NCI-H524 (cell line): Measurements from ENCODE around the gene KCNQ4.

ENCODE experiments used
- DNase-seq, 2 experiments: peaks; one replicate each; lab custom pipeline; 2025; lab: John Stamatoyannopoulos, UW

The KCNQ4 gene

DNA sequence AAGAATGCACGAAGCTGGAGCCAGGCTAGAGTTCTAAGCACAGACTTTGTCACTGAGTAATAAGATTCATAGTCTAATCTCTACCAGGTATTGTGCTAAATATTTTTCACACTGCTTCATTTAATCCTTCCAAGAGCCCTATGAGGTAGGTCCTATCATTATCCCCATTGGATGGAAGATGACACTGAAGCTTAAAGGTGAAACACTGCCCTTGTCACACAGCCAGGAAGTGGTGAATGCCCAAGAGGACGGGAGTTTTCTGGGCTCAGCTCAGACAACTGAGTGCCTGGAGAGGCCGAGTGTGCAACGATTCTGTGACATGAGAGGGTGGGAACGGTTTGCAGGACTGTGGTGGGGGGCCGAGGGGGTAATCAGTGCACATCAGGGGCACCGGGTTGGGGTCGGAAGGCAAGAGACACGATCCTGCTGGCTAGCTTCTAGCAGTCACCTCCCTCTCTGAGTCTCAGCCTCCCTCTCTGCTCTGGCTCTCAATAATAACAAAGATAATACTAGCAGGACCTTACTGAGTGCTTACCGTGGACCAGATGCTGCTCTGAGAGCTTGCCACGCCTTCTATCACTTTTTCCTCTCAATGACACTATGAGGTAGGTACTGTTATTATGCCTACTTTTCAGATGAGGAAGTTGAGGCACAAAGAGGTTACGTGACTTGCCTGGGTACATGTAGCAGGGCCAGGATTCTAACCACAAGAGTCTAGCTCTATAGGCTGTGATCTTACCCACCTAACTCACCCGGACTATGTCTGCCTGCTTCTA is 12.4 kb downstream of the KCNQ4 start:
- no peak for DNase-seq

DNA sequence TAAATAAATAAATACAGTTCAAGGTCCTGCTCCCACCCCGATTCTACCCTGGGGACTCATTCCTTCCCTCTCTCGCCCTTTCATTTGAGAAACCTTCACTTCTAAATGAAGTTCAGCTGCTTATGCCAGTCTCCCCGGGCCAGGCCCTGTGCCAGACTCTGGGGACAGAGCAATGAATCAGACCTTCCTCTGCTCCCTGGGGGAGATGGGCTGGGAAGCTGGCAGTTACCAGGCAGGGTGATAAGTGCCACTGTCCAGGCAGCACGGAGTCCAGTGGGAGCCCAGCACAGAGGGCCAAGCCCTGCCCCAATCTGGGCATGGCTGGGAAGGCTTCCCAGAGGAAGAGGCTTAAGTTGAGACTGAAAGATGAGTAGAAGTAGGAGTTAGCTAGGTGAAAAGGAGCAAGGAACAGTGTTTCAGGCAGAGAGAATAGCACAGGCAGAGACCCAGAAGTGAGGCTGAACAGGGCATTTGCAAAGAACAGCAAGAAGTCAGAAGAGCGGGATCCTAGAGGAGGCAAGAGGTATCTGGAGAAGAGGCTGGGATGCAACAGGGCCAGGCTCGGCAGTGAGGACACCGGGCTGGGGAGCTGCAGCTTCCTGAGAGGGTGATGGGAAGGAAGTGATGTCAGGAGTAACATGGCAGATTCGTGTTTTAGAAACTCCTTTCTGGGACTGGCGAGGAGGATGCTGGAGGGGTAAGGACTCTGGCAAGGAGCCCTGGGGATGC is 13.5 kb downstream of the KCNQ4 start:
- no peak for DNase-seq

DNA sequence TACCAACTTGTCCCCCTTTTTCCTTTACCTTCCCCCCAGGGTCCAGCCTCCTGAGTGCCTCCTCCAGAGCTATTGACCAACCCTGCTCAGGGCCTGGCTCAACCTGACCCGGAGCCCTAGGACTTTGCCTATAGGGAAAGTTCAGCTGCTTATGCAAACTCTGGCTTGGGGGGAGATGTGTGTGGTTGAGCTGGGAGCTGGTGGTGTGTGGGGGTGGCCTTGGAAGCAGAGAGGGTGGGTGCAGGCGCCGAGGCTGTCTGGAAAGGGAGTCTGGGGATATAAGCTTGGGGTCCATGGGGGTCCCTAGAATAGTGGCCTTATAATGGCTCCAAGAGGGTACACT is 14.1 kb downstream of the KCNQ4 start:
- DNase-seq, result no peak

DNA sequence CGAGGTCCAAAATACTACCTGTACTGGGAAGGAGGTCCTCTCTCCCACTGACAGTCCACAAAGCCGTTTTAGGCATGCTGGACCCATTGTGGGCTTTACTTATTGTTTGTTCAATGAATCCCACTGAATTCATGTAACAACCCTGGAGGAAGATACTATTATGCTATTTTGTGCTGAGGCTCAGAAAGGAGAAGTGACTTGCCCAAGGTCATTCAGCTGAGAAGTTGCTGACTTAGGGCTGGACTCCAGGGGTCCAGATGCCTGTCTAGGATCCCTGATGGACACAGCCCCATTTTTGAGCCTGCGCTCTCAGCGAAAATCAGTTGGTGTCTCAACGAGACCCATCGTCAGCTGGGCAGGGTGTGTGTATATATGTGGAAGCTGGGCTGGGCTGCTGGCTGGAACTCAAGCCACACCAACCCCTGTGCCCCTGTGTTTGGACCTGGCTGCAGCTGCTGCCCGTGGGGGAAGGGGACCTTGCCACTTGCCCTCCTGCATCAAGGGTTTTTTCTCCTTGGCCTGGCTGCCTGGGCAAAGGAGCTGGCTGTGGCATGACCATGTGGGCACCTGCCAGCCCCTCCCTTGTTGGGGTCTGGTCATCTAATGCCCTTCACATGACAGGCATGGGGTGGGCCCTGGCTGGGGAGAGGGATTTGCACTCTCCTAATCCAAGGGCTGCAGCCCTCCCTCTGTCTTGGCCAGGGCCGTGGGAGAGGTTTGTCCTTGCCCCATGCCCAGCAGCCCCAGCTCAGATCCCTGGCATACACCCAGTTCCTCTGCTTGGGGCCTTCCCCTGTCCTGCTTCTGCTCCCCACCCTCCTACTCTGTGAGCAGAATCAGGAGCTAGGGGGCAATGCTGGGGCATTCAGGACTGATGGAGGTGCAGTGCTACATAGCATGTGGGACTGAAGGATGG is 15.0 kb downstream of the KCNQ4 start:
- no peak for DNase-seq

DNA sequence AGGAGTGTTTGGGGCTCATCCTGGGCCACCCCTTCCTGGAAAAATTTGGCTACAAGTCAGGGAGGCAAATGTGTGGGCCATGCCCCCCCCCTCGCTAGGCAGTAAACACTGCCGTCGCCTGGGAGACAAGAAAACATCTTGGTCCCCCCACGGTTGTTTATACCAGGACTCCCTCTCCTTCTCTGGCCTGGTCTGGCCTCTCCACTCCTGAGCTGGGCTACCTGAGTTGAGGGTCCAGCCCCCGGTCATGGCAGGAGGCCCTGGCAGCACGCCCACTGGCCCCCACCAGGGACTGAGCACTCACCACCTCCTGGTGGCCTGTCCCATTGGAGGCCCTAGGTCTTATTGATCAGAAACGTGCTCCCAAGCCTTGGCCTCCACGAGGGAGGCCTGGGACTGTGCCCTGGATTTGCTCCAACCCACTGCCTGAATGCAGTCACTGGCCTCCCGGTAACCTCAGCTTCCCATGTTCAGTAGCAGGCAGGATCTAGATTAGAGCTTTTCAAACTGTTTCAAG is 15.8 kb downstream of the KCNQ4 start:
- no peak for DNase-seq

DNA sequence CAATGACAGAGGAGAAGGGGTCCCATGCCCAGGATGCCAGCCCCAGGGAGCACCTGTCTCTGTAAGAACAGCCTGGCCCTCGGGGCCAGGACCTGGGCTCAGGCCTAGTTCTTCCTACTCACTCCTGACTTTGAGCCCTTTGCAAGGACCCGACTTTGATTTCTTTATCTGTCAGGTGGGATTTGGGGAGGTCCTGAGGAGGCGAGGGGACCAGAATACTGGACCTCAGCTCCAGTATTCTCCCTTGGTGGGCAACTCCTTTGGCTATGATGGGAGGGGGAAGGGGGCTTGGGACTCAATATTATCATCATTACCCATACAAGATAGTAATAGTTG is 18.1 kb downstream of the KCNQ4 start:
- no peak for DNase-seq

DNA sequence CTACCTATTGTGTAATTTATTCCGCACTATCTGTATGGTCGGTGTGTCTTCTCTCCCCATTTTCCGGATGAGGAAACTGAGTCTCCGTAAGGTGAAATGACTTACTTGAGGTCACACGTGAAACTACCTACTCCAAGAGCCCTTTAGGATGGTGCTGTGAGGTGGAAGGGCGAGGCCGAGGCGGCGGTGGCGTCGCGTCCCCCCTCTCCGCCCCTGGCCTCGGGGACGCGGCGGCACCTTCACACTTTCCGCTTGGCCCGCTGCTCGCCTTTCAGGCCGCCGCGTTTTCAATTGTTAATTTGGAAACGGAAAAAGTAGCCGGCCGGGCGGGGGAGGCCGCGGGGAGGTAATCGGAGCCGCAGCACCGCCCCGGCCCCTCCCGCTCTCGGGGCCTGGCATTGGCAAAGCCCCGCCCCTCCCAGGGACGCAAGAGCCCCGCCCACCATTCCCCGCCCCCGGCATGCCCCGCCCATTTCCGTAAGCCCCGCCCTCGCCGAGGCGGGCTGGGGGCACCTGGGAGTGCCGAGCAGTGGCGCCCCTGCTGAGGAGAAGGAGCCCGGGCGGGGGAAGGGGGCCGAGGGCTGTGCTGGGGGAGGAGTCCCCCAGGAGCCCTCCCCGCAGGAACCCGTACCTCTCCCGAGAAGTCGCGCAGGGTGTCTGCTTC is 18.6 kb downstream of the KCNQ4 start:
- no peak for DNase-seq

DNA sequence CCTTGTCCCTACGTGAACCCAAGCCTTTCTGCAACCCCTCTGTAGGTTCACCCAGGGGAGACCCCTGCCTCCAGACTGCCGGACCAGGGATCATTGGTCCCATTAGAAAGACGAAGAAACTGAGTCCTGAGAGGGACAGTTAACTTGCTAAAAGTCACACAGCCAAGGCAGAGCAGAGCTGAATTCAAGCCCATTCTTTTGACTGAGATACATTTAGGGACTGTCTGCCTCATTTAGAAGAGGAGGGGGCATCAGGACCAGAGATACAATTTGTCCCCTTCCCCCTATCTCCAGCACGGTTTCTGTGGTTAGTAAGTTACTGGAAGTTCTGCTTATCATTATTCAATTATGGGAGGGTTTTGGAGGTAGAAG is 19.1 kb downstream of the KCNQ4 start:
- no peak for DNase-seq

DNA sequence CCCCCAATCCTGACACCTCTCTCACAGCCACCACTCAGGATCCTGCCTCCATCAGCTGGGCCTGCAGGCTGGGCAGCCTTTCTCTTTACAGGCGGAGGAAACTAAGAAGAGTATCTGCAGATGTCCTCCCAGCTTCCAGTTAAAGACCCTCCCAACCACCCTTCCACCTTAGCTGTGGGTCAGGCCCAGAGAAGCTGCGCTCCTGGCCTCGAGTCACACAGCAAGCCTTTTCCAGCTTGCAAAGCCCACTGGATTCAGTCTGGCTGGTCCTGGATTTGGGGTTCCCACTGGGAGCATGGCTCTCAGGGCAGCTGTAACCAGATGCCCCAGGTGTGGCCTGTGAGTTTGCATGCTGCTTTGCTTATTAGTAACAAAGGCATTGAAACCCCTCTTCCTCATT is 19.9 kb downstream of the KCNQ4 start:
- DNase-seq, result no peak

DNA sequence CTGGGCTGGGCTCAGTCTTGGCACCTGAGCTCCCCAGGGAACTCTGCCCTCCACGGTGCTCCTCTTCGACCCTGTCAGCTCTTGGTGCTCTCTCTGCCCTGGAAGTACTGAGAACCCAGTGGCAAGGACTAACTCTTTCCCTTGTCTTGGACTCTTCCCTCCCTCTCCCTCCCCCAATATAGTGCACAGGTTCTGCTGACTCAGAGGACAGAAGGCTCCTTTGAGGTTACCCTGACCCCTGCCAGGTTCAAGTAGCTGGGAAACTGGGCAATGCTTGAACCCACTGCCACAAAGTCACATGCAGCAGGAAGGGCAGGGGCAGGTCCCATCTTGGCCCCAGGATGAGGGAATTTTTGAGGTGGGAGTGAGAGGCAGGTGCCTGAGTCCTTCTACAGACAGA is 20.3 kb downstream of the KCNQ4 start:
- DNase-seq, result no peak

DNA sequence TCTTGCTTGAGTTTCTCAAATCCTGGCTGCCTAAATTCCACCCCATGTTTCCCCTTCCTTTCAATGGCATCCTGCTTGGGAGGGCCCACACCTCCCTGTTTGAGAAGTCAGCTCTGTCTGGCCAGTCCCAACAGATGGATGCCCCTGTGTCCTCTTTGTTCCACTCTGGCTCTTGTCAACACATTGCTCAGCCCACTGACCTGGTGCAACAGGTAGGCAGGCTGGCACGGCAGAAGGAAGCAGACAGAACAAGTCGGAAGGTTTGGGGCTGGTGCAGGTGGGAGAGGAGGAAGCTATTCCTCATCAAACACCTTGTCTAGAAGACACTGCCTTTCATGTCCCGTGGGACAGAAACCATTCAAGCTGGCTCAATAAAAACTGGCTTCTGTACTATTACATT is 22.7 kb downstream of the KCNQ4 start:
- no peak for DNase-seq

DNA sequence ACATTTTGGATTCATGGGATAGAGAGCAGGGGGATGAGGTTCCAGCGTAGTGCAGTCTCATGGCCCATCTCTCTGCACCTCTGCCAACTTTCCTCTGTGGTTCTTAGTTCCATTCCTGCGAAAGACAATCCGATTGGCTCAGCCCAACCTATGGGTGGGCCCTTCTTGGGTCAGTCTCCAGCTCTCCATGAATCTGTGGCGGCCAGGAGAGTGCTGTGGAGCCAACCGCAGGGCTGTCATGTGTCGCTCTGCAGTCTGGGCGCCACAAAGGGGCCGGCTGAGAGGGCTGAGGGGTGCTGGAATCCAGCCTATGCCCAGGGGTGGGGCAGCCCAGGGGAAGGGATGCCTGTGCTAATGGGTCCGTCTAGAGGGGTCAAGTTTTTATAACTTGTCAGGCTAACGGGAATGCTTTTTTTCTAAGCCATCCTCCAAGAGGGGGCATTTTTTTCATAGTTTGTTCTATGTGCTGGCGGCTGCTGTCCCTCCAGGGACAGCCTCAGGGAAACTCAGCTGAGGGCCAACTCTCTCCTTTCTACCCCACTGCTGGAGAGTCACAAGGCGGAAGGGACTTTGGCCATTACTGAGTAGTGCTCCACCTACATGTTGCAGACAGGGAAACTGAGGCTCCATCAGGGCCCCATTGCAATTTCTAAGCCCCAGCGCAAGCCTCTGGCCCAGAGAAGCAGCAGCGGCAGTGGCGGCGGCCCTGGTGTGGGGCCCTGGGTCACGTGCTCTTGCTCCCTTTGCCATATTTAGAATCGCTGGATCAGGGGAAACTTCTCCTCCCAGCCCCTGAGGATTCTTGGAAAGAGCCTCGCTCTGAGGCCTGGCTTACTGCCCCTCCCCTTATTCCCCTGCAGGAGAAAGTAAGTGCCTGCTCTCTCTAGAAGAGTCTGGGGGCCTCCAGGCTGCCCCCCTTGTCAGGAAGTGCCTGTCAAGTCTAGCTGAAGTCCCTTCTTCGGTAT is 23.4 kb downstream of the KCNQ4 start:
- DNase-seq, result no peak

DNA sequence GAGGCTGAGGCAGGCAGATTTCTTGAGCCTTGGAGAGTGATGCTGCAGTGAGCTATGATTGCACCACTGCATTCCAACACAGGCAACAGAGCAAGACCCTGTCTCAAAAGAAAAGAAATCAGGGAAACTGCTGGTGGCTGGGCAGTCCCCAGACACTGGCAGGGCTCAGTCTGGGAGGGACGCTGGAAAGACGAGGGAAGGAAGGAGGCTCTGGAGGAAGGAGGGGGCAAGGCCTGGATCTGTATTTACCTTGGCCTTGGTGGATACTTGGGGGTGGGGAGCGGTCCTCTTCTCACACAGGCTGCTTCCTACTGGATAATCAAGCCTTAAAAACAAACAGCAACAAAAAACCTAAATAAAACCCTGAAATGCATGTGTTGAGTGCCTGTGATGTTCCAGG is 24.4 kb downstream of the KCNQ4 start:
- DNase-seq, result no peak

DNA sequence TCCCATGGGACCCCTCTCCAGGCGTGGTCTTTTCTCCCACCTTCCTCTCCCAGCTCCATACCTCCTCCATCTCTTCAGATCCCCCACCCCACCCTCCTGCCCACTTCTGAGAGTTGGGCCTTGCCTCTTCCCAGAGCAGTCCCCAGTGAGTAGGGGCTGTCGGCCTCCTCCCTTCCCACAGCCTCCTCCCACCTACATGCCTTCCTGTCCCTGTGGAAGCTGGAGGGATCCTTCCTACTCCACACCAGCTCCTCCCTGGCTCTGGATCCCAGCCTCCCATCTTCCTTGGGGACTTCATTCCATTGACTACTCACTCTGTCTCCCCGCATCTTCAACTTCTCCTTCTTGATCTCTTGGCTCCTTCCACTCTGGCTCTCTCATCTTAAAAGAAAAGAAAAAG is 24.9 kb downstream of the KCNQ4 start:
- no peak for DNase-seq

DNA sequence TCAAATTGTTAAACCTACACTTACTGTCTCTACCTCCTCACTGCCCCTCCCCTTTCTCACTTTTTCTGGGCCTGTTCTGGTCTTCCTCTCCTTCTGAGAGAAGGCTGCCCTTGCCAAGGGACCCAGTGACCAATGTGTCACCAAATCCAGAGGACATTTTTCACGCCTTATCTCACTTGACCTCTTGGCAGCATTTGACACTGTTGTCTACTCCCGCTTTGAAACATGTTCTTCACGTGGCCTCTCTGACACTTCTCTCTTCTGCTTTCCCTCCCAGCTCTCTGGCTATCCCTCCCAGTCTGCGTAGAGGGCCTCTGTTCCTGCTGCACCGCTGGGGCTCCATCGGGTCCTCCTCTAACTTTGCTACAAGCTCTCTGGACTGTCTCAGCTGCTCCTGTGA is 25.3 kb downstream of the KCNQ4 start:
- no peak for DNase-seq

DNA sequence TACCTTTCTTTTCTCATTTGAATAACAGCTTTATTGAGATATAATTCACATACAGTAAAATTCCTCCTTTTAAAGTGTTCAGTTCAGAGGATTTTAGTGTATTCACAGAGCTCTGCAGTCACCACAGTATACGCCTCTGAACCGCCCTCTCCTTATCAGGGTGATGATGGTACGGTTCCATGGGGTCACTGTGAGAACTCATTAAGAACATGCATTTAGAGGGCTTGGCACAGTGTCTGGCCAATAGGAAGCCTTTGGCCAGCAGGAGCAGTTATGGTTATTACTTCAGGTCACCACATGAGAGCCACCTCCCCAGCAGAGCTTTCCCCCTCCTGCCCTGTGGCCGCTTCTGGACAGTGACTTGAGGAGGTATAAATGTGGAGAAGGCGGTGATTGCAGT is 27.3 kb downstream of the KCNQ4 start:
- DNase-seq, result no peak

DNA sequence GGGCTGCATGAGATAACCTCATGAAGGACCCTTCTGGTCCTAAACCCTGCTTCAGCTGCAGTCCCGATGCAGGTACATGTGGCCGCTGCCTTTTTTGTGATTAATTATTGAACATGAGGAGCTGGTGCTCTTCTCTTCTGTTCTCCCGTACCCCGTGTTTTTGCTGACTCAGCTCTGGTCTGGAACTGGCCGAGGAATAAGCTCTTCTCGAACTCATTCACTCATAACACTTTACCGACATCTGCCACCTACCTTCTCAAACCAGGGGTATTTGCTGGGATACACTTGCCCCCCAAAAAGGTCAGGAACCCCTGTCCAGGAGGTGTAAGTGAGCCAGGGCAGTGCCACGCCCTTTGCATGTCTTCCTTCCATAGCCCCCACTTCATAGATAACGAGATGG is 31.8 kb downstream of the KCNQ4 start:
- DNase-seq, result no peak

DNA sequence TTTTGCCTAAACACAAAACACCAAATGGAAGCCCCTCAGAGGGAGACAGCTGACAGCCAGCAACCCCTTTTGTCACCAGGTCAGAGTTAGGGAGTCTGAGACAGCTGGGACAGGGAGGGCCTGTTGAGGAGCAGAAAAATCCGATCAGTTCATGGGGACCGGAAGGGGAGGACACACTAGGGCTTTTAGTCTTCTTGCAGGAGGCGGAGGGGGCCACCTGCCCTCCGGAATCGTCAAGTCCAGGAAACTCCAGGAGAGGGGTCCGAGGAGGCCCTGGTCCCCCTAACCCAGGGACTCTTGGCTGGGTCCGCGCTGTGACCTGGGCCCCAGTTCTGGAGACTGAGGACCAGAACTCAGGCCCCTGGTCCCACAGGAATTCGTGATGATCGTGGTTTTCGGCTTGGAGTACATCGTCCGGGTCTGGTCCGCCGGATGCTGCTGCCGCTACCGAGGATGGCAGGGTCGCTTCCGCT is 34.2 kb downstream of the KCNQ4 start:
- DNase-seq, result no peak

DNA sequence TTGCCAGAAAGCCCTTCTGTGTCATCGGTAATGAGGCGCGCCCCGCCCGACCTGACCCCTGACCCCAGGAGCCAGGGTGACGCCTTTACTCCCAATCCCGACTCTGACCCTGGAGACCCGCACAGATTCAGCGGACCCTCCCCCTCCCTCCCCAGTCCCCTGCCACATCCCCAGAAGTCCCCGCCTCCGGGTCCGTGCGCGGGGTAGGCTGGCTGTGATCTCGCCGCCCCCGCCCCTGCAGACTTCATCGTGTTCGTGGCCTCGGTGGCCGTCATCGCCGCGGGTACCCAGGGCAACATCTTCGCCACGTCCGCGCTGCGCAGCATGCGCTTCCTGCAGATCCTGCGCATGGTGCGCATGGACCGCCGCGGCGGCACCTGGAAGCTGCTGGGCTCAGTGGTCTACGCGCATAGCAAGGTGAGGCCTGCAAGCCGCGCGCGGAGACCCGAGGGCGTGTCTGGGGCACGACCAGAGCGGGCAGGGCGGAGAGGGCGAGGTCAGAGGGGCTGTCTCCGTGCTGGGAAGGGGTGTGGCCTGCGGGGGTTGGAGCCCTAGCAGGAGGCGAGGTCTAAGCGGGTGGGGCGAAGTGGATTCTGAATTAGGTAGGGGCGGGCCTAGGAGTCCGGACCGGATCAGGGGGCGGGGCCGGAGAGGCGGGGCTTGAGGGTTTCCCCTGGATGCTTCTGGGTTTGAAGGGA is 34.8 kb downstream of the KCNQ4 start:
- DNase-seq, result no peak

DNA sequence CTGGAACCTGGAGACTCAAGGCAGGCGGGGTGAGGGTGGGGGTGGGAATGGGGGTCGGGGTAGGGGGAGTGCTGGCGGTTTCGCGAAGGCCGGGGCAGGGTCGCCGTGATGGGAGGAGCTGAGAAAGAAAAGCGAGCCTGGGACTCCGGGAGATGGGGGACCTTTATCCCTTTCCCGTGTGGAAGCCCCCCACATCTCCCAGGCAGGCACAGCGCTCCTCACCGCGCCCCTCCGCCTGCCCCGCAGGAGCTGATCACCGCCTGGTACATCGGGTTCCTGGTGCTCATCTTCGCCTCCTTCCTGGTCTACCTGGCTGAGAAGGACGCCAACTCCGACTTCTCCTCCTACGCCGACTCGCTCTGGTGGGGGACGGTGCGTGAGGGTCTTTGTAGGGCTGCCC is 35.5 kb downstream of the KCNQ4 start:
- DNase-seq, result no peak
